Stimulated activated naive CD4-positive, alpha-beta T cell treated with Interleukin-2 at 50 U/mL for 16 hours (primary cell): ENCODE data around the gene MAML3.

Source experiments
- DNase-seq: peaks from one replicate; lab custom pipeline; 2025; lab: John Stamatoyannopoulos, UW

Gene MAML3

GRCh38 chr4:140071806-140072205 lies 82.2 kb downstream of the MAML3 start:
- peak; percentile 66 for DNase-seq

DNA sequence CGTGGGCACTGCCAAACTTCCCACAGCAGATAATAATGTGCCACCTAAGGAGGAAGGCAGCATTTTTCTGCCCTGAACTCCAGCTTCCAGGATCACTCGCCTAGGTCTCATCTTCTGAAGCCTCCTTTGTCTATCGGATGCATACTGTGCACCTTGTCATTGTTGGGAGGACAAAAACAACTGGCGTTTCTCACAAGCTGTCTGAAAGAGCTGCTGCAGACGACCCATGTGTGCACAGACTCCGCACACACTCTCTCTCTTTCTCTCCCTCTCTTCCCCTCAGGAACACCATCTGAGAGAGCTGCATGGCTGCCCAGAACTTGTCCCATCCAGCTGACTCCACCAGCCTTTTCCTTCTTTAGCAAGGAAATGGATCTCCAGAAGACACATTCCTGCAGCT lies 83.0 kb downstream of the MAML3 start:
- DNase-seq = no peak

DNA sequence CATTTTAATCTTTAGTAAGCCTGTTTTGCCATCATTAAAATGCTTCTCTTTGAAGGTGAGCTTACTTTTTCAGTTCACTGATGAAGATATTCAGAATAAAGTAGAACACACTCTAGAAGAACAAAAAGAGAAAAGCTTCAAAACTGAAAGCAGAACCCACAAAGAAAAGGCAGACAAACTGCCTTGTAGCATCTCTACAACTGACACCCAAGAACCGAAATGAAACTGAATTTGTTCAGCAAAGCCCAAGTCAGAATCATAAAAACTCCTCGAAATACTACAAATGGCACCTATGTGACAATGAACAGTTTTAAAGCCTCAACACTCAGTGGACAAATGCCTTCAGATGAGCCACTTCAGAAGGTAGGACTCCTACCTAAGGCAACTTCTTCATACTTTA lies 83.6 kb downstream of the MAML3 start:
- DNase-seq = no peak

- DNase-seq = no peak
These were observed 84.9 kb downstream of the MAML3 start for GRCh38 chr4:140069066-140069465.

DNA sequence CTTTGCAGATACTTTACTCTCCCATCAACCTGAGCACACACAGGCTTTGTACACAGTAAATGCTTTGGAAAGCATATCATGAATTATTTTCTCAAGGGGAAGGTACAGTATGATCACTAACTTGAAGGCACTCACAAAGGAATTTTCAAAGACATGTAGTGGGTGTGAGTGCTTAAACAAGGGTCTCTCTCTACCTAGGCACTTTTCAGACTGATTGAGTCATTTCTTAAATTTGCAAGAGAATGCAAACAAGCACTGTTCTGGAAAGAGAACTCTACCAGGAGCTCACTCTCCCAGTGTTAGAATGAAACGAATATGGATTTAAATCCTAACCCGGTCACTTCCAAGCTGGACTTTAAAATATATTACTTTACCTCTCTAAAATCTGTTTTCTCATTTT lies 85.7 kb downstream of the MAML3 start:
- DNase-seq = no peak

DNA sequence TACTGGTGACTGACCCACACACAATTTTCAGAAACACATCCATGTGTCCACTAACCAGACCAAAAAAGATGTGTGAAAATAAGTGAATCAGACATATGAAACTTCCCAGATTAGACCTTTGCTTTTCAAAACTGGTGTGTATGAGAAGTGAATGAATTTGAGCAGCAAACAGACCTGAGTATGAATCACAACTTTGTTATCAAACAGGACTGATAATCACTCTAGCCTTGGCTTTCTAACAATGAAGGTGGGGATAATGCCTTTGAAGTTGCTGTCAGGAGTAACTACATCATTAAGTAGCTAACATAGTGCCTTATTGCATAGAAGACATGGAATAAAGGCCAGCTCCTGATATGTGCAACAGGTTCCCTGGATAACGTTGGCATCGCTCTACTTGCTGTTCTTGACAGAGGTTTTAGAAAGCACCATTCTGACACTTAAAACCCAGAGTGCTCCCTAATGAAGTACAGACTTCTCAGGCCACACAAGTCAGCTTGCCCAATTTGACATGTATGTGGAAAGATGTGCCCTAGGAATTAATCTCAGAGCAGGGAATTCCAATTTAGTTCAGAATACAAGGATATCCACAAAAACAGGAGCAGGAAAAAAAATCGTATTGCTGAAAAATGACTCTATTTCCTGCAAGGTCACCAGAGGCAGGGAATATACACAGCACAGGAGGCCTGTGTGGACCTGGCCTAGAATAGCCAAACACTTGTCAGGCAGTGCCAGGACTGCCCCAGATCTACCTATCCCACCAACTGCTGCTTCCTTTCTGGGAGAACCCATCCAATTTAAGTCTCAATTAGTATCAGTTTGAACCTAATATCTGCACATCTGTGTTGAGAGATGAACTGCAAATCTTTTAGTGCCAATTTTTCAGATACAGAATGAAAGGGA lies 87.7 kb downstream of the MAML3 start:
- DNase-seq = no peak

DNA sequence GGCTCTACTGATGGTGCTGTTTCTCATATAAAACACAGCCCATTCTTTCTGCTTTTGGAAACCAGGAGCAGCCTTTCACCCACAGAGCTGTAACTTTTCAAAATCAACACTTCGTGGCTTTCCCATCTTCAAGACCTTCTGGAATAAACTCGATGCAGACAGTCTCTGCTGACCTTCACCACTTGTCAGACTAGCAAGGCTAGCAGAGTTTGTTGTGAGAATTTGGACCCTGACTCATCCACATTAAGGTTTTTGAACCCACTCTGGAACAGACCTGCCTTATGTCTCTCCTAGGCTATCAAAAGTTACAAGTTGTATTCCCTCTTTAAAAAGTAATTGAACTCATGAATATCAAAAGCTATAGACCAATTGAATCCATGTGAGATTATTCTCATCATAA lies 88.6 kb downstream of the MAML3 start:
- DNase-seq = no peak

DNA sequence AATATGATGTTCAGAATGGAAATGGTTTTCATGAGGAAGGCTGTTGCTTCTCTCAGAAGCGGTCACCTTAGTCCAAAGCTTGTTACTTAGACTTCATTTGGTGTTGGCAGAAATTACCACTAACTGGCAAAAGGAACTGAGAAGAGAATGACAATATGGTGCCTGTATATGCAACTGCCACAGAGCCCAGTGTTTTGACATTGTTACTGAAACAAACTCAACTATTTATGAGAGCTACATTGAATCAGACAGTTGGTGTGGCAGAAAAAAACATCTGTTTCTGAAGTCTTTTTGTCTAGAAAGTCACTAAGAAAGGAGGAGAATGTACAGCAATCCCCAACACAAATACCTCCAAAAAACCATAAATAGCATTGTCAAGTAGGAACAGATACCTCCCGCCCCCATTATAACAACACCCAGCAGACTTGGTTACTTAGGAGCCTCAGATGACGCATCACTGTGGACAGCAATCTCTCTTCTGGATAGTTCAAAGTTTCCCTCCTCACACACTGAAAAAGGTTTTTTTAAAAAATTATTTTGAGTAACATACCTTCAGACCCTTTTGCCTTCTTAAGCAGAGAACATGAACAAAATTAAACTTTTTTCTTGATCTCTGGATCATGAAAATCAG lies 92.2 kb downstream of the MAML3 start:
- no peak for DNase-seq

DNA sequence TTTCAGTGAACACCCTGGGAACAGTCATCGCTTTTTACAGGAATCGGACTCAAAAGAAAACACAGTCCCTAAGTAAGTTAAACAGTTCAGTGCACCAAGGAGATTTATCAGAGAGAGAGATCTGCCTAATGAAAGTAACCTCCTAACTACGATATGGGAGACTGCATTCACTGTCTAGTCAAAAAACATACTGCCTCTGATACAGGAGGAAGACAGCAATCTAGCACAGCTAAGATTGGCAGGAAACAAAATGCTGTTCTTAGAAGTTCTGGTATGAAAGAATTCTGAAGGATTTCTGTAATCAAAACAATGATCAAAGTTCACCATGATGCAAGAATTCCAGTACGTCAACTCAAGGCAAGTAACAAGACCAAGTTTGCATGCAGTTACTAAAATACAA lies 92.8 kb downstream of the MAML3 start:
- DNase-seq = no peak

DNA sequence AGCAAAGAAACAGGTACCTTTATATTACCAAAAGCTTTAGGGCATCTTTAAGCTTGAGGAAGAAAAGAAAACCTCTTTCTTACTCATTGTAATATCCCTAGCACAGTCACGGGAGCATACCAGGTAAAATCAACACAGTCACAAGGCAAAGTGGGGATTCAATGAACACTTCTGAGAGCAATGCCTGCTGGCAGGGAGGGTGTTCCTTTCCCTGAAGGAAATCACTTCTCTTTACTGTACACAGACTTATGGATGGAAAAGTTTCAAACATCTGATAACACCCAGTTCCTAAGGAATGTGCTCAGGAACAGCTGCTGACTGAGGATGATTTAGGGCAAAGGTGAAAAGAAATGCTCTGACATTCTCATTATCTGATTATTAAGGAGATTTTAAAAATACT lies 94.8 kb downstream of the MAML3 start:
- DNase-seq = no peak

DNA sequence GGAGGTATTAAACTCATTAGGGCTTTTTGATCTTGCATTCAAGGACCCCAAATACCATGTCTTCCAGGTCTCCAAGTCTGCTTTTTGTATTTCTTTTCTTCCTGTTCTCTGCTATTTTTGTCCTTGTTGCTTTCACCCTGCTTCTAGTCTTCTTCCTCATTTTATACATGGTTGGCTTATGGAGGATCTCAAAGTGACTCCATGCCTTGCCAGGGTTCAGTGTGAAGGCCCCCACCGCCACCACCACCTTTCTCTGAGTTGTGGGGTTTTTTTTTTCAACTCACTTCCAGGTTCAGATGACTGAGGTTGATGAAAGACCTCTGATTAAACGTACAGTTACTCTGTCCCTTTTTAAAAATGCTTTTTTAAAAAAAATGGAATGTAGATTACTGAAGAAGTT lies 96.3 kb downstream of the MAML3 start:
- DNase-seq = no peak

DNA sequence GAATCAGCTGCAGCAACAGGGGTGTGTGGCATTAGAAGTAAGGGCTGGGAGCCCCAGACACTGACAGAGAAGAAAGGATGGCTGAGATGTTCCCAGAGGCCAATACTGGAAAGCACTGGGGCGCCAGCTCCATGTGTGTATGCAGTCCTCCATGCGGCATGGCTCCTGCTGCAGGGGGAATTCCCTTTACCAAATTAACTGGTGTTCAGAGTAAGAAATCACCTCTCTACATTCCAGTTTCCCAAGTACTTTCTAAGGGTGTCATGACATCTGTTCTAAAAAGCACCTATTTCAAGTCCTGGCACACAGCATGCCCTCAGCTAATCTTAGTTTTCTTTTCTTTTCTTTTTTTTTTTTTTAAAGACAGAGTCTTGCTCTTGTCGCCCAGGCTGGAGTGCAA lies 98.0 kb downstream of the MAML3 start:
- no peak for DNase-seq

GRCh38 chr4:140054861-140055260 lies 99.1 kb downstream of the MAML3 start:
- no peak for DNase-seq

- DNase-seq = no peak
These were observed 100.8 kb downstream of the MAML3 start for GRCh38 chr4:140053185-140053584.

DNA sequence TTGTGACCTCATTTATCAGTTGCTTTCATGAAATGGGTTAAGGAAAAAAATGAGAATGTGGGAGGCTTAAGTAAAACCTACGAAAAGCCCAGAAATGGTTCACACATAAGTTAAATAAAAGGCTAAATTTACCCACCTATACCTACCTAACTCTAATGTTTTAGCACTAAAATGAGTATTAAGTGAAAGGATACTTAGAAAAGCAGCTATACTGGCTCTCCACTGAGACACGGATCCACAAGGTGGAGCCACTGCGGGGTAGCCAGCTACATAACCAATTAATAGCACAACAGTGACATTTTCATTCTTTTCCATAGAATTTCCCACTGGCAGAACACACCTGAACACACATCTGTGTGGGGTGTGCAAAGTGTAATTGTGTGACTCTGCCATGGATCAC lies 101.9 kb downstream of the MAML3 start:
- no peak for DNase-seq

DNA sequence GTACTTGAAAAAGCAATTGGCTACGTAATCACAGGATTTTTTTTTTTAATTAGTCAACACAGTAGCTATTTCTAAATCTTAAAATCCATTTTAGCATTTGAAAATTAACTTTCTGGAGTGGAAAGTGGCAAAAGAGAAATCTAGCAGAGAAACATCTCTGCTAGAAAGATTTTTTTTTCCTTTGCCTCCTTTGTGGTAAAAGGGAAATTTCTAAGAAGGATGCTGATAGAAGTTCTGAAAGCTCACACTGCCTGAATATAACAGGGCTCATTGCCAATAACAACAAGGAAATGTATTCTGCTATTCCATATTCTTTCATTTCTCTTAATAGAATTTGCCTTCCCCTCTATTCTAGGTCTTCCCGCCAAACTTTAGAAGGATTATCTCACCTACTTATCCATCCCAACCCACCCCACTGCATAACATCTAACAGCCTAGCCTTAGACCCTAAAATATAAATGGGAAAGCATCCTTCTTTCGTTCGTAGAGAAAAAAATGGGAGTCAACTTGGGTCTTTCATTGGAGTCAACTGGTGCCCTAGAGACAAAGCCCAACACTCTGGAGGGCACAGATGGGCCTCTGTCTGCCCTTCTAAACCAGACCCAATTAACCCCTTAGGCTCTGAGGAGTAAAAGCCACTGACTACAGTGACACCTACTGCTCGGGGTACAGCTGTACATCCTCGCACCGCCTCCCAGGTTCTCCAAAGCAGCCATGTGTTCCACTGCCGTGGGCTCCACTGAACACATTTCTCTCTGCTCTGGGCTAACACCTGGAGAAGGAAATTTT lies 103.9 kb downstream of the MAML3 start:
- DNase-seq = no peak

- DNase-seq = no peak
These were observed 104.7 kb downstream of the MAML3 start for GRCh38 chr4:140049024-140049848.

- DNase-seq = no peak
These were observed 105.5 kb downstream of the MAML3 start for GRCh38 chr4:140048419-140048995.

- DNase-seq = no peak
These were observed 106.2 kb downstream of the MAML3 start for GRCh38 chr4:140047786-140048185.

DNA sequence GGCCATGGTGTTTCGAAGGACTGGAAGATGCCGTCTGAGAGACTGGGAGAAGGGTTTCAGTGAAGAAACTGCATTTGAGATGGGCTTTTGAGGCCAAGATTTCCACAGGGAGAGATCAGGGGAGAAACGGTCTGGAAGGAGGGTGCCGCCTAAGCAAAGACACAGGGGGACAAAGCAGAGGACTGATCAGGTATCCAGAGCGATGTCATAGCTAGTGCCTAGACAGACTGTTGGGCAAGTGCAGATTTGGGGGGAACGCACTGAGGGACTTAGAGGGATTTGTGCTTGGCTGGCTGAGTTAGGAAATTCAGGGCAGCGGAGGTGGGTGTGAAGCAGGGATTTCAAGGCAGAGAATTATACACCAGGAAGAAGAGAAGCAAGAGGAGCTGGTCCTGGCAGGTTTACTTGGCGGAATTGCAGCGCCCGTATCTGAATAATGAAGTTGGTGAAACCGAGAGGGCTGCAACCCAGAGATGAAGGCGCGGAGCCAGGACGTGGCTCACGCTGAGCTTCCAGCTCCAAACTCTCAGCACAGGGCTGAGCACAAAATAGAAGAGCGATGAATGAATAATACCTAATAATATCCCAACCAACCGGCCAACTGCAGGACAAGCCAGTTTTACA lies 106.9 kb downstream of the MAML3 start:
- no peak for DNase-seq

- DNase-seq = no peak
These were observed 107.4 kb downstream of the MAML3 start for GRCh38 chr4:140046543-140046942.
